ENCODE data around the gene MFGE8. TPM values are rescaled to one million over a fixed set of nuclear protein-coding genes. Genes with fewer than 3 reads are reported as not detected.
A peak's percentile ranks its signal among the peaks of the same experiment; 100 is the strongest.

The MFGE8 gene
- total RNA-seq, 1 donor from 2014 or later = 168 TPM

DNA sequence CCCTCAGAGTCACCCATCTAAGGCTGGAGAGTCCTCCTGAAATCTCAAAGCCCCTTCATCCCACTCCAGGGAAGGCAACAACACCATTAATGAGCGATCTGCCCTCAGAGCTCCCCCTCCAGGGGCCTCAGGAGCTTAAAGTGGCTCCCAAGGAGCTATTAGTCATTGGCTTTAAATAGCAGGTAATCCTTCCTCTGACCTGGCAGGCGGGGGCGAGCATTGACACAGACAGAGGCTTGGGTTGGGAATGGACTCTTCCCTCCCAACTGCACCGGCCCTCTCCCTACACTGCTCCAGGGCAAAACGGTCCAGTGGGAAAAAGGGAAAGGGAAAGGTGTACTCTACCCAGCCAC, 1.4 kb downstream of the MFGE8 start:
- DNase-seq (no peak), ATAC-seq (peak; percentile 25)
- Histone ChIP-seq H3K4me3 (peak overlapping the region; percentile 81), H3K27me3 (no peaks in the 10 kb centered on the region), H3K36me3 (peaks cover 16% of the 10 kb centered on the region), H3K9me3 (no peaks in the 10 kb centered on the region), H3K4me1 (peaks cover 12% of the 10 kb centered on the region), H3K27ac (peak overlapping the region; percentile 70)
- TF ChIP-seq, protein P1, sequence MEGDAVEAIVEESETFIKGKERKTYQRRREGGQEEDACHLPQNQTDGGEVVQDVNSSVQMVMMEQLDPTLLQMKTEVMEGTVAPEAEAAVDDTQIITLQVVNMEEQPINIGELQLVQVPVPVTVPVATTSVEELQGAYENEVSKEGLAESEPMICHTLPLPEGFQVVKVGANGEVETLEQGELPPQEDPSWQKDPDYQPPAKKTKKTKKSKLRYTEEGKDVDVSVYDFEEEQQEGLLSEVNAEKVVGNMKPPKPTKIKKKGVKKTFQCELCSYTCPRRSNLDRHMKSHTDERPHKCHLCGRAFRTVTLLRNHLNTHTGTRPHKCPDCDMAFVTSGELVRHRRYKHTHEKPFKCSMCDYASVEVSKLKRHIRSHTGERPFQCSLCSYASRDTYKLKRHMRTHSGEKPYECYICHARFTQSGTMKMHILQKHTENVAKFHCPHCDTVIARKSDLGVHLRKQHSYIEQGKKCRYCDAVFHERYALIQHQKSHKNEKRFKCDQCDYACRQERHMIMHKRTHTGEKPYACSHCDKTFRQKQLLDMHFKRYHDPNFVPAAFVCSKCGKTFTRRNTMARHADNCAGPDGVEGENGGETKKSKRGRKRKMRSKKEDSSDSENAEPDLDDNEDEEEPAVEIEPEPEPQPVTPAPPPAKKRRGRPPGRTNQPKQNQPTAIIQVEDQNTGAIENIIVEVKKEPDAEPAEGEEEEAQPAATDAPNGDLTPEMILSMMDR (IDR thresholded peaks at IDR 0.05) = no peak
- intact Hi-C loops (cut with DNase I) = no loop called here

DNA sequence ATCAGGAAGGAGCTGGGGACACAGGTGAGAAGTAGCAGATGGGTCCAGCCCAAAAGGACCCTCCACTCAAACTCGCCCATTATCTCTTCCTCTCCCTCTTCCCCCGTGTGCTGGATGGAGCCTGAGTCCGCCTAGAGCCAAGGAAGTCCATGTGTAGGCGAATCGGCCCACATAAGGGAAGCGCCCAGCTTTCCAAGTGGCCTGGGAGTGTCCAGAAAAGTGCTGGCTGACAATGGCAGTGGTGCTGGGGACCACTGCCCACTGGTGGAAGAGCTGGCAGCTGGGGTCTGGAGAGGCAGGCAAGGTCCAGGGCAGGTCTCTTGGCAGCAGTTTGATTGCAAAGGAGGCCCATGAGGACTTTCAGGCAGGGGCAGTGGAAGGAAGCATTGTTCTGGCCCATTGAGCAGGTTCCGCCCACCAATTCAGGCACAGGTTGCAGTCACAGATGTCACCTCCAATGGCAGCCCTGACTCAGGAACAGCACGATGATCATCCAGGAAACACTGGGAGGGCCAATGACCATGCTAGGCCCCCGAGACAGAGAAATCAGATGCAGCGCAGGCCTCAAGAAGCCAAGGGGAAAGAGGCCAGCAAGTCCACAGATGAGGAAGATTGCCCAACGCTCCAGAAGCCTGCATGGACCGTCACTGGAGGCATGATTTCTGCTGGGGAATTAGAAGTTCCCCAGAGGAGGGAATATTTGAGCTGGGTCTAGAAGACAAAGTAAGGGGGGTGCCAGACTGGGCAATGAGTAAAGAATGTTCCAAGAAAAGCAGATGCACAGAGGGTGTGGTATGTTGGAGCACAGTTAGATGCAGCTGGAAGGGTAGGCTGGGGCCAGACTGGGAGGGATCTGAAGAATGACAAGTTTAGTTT, 3.0 kb downstream of the MFGE8 start:
- no peaks in the 10 kb centered on the region for H3K27me3 ChIP-seq
- H3K4me3 ChIP-seq = no peak overlapping the region
- no peaks in the 10 kb centered on the region for H3K9me3 ChIP-seq
- no peak for ATAC-seq
- H3K4me1 ChIP-seq = peaks cover 12% of the 10 kb centered on the region
- intact Hi-C loops (cut with DNase I) = loop anchor here (10.0 kb wide), 1 partner anchor 105 kb away; no protein-coding TSS in a partner anchor
- DNase-seq = peak; percentile 42
- no peak overlapping the region for H3K27ac ChIP-seq
- TF ChIP-seq, protein P1 (IDR thresholded peaks at IDR 0.05) = no peak
- H3K36me3 ChIP-seq = peaks cover 29% of the 10 kb centered on the region

DNA sequence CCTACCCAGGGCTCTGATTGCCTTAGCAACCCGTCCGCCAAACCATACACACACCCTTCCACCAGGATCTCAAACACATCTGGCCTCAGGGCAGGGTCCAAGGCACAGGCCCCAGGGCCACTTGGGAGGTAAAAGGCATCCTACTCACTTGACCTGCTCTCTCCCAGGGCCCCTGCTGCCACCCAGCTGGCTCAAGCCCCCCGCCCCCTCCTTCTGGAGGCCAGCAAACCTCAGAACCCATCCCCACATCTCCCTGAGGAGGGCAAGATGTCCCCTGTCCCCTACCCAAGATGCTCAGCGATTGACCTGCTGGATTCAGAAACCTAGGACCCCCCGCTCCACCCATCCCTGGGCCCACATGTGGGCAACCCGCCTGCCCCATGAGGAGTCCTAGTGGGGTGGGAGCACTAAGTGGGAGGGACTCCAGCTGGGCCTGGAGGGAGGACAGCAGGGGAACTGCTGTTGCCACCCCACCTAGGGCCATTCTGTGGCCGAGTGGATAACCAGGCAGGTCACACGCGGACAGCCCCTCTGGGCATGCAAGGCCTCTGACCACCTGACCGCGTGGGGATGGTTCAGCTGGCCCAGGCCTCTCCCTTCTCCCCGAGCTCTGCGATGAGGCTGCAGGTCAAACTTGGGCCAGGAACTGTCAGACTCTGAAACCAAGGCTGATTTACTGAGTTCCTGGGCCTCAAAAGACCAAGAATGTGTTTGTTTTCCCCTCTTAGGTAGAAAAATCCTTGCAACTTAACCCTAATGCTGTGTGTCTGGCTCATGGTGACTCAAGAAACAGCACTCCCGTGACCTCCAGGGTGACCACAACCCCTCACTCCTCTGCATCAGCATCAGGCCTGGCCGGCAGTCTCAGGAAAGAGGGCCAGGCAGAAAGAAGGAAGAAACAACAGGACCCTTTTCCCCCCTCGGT, 4.2 kb downstream of the MFGE8 start:
- Histone ChIP-seq H3K36me3 (peaks cover 29% of the 10 kb centered on the region), H3K9me3 (no peaks in the 10 kb centered on the region), H3K27ac (no peak overlapping the region), H3K4me1 (peaks cover 21% of the 10 kb centered on the region), H3K27me3 (no peaks in the 10 kb centered on the region), H3K4me3 (no peak overlapping the region)
- TF ChIP-seq, protein P1 (IDR thresholded peaks at IDR 0.05) = no peak
- DNase-seq (peak; percentile 59), ATAC-seq (no peak)
- intact Hi-C loops (cut with DNase I) = loop anchor here (10.0 kb wide), 1 partner anchor 106 kb away; no protein-coding TSS in a partner anchor

DNA sequence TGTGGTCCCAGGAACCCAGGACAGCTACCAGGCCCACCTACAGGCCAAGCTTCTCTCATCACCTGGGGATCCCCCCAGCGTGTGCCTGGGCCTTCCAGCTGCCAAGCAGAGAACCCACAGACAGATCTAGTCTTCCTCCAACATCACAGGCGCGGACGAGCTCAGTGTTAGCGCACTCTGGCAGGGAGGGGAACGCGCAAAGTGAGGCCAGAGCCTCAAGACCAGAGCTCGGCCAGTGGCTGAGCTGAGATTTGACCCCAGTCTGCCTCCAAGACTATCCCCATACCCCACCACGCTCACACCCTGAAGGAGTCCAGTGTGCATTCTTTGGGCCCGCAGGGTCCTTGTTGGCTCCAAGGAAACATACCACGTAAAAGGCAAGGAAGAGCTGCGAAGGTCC, 5.1 kb downstream of the MFGE8 start:
- DNase-seq = peak; percentile 49
- no peak overlapping the region for H3K4me3 ChIP-seq
- H3K9me3 ChIP-seq = no peaks in the 10 kb centered on the region
- TF ChIP-seq, protein P1 (IDR thresholded peaks at IDR 0.05) = no peak
- no peak overlapping the region for H3K27ac ChIP-seq
- no peak for ATAC-seq
- no peaks in the 10 kb centered on the region for H3K27me3 ChIP-seq
- intact Hi-C loops (cut with DNase I) = loop anchor here (10.0 kb wide), 1 partner anchor 107 kb away; no protein-coding TSS in a partner anchor
- H3K4me1 ChIP-seq = peaks cover 21% of the 10 kb centered on the region
- peaks cover 29% of the 10 kb centered on the region for H3K36me3 ChIP-seq

DNA sequence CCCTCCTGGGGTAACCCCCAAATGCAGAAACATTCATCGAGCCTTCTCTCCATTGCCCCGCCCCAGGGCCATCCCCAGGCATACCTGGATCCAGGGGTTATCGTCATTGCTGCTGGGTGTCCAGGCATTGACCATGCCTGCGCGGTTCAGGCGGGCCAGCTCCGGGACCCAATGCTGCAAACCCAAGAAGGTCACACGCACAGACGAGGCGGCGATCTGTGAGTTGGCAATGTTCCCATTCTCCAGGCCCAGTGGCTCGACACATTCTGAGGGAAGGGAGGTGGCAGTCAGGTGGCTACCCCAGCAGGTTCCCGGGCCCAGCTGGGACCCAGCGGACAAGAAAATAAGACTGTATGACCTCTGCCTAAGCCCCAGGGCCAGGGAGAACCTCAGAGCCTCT, 6.1 kb downstream of the MFGE8 start:
- intact Hi-C loops (cut with DNase I) = loop anchor here (10.0 kb wide), 1 partner anchor 108 kb away; no protein-coding TSS in a partner anchor
- ATAC-seq = no peak
- H3K4me3 ChIP-seq = no peak overlapping the region
- H3K27ac ChIP-seq = no peak overlapping the region
- peaks cover 38% of the 10 kb centered on the region for H3K36me3 ChIP-seq
- H3K9me3 ChIP-seq = no peaks in the 10 kb centered on the region
- H3K27me3 ChIP-seq = no peaks in the 10 kb centered on the region
- peak; percentile 54 for DNase-seq
- TF ChIP-seq, protein P1 (IDR thresholded peaks at IDR 0.05) = no peak
- H3K4me1 ChIP-seq = peaks cover 14% of the 10 kb centered on the region

Data from upper lobe of right lung (tissue), 1 donor.